ENCODE data around the gene EIF2D. TPM values are rescaled to one million over a fixed set of nuclear protein-coding genes. Genes with fewer than 3 reads are reported as not detected.

The EIF2D gene
- total RNA-seq, 2 donors from 2014 or later = 43.6 to 45.4 TPM

- DNase-seq = no peak
- peaks cover 88% of the 10 kb centered on the region for H3K4me1 Mint-ChIP-seq
Measured at GRCh38 chr1:206578068-206578977, 33.9 kb downstream of the EIF2D start.

DNA sequence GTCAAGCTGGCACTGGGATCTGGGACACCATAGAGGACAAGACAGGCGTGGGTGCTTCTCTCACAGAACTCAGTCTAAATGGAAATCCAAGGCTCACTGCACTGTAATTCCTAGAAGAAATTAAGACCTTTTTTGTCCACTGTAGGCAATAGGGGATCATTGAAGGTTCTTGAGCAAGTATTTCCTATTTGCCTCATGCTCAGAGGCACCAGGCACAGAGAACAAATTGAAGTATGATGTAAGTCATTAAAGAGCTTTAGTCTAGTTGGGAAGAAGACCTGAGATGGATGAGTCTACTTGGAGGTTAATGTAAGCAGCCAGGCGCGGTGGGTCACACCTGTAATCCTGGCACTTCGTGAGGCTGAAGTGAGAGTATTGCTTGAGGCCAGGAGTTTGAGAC lies 34.6 kb downstream of the EIF2D start:
- peaks cover 86% of the 10 kb centered on the region for H3K4me1 Mint-ChIP-seq
- no peak for DNase-seq
- peak overlapping the region; percentile 100 for H3K27ac Mint-ChIP-seq
- peak overlapping the region; percentile 93 for H3K4me3 Mint-ChIP-seq
- ATAC-seq = no peak
- peaks cover 16% of the 10 kb centered on the region for H3K36me3 Mint-ChIP-seq (ENCODE audit: low read depth)
- H3K9me3 ChIP-seq (ENCODE audit: control insufficient read depth, low read length, poor library complexity, severe bottlenecking) = no peaks in the 10 kb centered on the region
- H3K27me3 Mint-ChIP-seq = no peaks in the 10 kb centered on the region

More at GRCh38 chr1:206578068-206578977, 33.9 kb downstream of the EIF2D start:
- Mint-ChIP-seq H3K36me3 (ENCODE audit: low read depth) (peaks cover 15% of the 10 kb centered on the region), H3K4me3 (peak overlapping the region; percentile 93), H3K27me3 (no peaks in the 10 kb centered on the region), H3K27ac (peak overlapping the region; percentile 100)
- H3K9me3 ChIP-seq (ENCODE audit: control insufficient read depth, low read length, poor library complexity, severe bottlenecking) = no peaks in the 10 kb centered on the region
- ATAC-seq = peak; percentile 5

- Mint-ChIP-seq H3K4me1 (peaks cover 89% of the 10 kb centered on the region), H3K4me3 (peak overlapping the region; percentile 93), H3K27me3 (no peaks in the 10 kb centered on the region), H3K27ac (peak overlapping the region; percentile 100), H3K36me3 (ENCODE audit: low read depth) (peaks cover 19% of the 10 kb centered on the region)
- DNase-seq (no peak), ATAC-seq (no peak)
- no peaks in the 10 kb centered on the region for H3K9me3 ChIP-seq (ENCODE audit: control insufficient read depth, low read length, poor library complexity, severe bottlenecking)
Measured at GRCh38 chr1:206575894-206576737, 36.1 kb downstream of the EIF2D start.

GRCh38 chr1:206575165-206575893 lies 36.9 kb downstream of the EIF2D start:
- H3K36me3 Mint-ChIP-seq (ENCODE audit: low read depth) = peaks cover 17% of the 10 kb centered on the region

DNA sequence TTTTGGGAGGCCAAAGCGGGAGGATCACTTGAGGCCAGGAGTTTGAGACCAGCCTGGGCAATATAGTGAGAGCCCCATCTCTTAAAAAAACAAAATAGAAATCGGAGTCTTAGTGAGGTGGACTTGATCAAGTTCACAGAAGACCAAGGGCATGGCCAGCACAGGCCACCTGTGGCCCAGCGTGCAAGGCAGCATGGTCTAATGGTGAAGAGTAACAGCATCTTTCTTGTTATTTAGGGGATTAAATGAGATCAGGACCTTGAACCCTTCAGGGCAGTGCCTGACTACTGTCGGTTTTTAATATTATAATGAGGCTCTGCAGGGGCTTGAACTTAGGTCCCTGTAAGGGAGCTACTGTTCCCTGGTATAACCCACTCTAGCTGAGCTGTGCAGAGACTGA lies 38.5 kb downstream of the EIF2D start:
- H3K36me3 Mint-ChIP-seq (ENCODE audit: low read depth) = peaks cover 17% of the 10 kb centered on the region
- no peaks in the 10 kb centered on the region for H3K27me3 Mint-ChIP-seq
- H3K4me3 Mint-ChIP-seq = peak overlapping the region; percentile 41
- peaks cover 84% of the 10 kb centered on the region for H3K4me1 Mint-ChIP-seq
- peak overlapping the region; percentile 100 for H3K27ac Mint-ChIP-seq
- no peaks in the 10 kb centered on the region for H3K9me3 ChIP-seq (ENCODE audit: control insufficient read depth, low read length, poor library complexity, severe bottlenecking)
- no peak for DNase-seq
- ATAC-seq = no peak

More at GRCh38 chr1:206575165-206575893, 36.9 kb downstream of the EIF2D start:
- H3K4me3 Mint-ChIP-seq = peak overlapping the region; percentile 93
- H3K27ac Mint-ChIP-seq = peak overlapping the region; percentile 100
- peaks cover 86% of the 10 kb centered on the region for H3K4me1 Mint-ChIP-seq
- ATAC-seq = peak; percentile 73
- H3K9me3 ChIP-seq (ENCODE audit: control insufficient read depth, low read length, poor library complexity, severe bottlenecking) = no peaks in the 10 kb centered on the region
- DNase-seq = peak in 2 of 3 donors; percentile 31
- no peaks in the 10 kb centered on the region for H3K27me3 Mint-ChIP-seq

DNA sequence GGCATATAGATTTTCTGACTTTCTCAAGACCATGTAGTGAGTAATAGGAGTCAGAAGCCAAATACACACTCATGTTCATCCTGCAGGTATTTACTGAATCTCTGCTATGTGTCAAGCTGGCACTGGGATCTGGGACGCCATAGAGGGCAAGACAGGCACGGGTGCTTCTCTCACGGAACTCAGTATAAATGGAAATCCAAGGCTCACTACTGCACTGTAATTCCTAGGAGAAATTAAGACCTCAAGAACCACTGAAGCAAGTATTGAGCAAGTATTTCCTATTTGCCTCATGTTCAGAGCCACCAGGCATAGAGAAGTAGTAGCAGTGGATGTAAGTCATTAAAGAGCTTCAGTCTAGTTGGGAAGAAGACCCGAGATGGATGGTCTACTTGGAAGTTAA lies 38.9 kb downstream of the EIF2D start:
- Mint-ChIP-seq H3K27ac (peak overlapping the region; percentile 100), H3K4me3 (peak overlapping the region; percentile 41), H3K4me1 (peaks cover 84% of the 10 kb centered on the region), H3K36me3 (ENCODE audit: low read depth) (peaks cover 17% of the 10 kb centered on the region), H3K27me3 (no peaks in the 10 kb centered on the region)
- no peak for DNase-seq
- no peak for ATAC-seq
- no peaks in the 10 kb centered on the region for H3K9me3 ChIP-seq (ENCODE audit: control insufficient read depth, low read length, poor library complexity, severe bottlenecking)

GRCh38 chr1:206572835-206573234 lies 39.4 kb downstream of the EIF2D start:
- no peak for DNase-seq
- H3K4me1 Mint-ChIP-seq = peaks cover 83% of the 10 kb centered on the region
- peak overlapping the region; percentile 41 for H3K4me3 Mint-ChIP-seq
- H3K27me3 Mint-ChIP-seq = no peaks in the 10 kb centered on the region
- peaks cover 14% of the 10 kb centered on the region for H3K36me3 Mint-ChIP-seq (ENCODE audit: low read depth)
- peak overlapping the region; percentile 100 for H3K27ac Mint-ChIP-seq
- no peaks in the 10 kb centered on the region for H3K9me3 ChIP-seq (ENCODE audit: control insufficient read depth, low read length, poor library complexity, severe bottlenecking)
- ATAC-seq = no peak

DNA sequence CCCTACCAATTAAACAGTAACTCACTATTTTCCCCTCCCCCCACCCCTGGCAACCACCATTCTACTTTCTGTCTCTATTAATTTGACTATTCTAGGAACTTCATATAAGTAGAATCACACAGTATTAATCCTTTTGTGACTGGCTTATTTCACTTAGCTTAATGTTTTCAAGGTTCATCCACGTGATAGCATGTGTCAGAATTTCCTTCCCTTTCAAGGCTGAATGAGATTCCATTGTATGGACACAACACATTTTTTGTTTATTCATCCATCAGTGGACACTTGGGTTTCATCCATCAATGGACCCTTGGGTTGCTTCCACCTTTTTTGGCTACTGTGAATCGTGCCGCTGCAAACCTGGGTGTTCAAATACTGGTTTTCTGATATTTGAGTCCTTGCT lies 41.7 kb downstream of the EIF2D start:
- H3K36me3 Mint-ChIP-seq (ENCODE audit: low read depth) = peaks cover 17% of the 10 kb centered on the region
- H3K4me3 Mint-ChIP-seq = peak overlapping the region; percentile 75
- peaks cover 82% of the 10 kb centered on the region for H3K4me1 Mint-ChIP-seq

GRCh38 chr1:206569556-206569955 lies 42.7 kb downstream of the EIF2D start:
- DNase-seq (no peak), ATAC-seq (no peak)
- Mint-ChIP-seq H3K27ac (peak overlapping the region; percentile 100), H3K36me3 (ENCODE audit: low read depth) (peaks cover 17% of the 10 kb centered on the region), H3K27me3 (no peaks in the 10 kb centered on the region), H3K4me1 (peaks cover 82% of the 10 kb centered on the region), H3K4me3 (peak overlapping the region; percentile 25)
- no peaks in the 10 kb centered on the region for H3K9me3 ChIP-seq (ENCODE audit: control insufficient read depth, low read length, poor library complexity, severe bottlenecking)

More for the DNA sequence above, 41.7 kb downstream of the EIF2D start:
- DNase-seq = no peak
- no peak for ATAC-seq
- Mint-ChIP-seq H3K27me3 (no peaks in the 10 kb centered on the region), H3K27ac (peak overlapping the region; percentile 100)
- H3K9me3 ChIP-seq (ENCODE audit: control insufficient read depth, low read length, poor library complexity, severe bottlenecking) = no peaks in the 10 kb centered on the region

DNA sequence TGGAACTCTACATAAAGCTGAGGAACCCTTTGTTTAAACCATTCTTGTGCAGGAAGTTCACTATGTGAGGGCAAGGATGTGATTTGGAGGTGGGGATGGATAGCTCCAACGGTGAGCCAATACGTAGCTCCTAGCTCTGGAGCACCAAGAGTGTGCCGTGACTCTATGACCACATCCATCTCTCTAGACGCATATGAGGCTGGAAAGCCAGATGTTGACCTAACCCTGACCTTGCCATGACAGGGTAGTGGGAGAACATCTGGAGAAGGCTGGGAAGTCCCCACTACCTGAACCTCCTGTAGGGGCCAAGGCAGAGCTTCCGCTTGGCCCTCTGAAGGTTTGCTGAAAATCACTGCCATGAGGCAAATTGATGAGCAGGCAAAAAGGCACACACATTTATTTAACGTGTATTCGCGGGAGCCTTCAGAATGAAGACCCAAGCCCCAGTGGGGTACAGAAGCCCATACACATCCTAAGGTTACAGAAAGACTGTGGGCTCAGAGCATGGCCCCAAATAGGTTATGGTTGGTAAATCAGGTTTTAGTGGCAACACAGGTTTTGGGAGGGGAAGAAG lies 43.4 kb downstream of the EIF2D start:
- Mint-ChIP-seq H3K27me3 (no peaks in the 10 kb centered on the region), H3K27ac (peak overlapping the region; percentile 100), H3K4me3 (peak overlapping the region; percentile 86), H3K4me1 (peaks cover 83% of the 10 kb centered on the region), H3K36me3 (ENCODE audit: low read depth) (peaks cover 19% of the 10 kb centered on the region)
- no peaks in the 10 kb centered on the region for H3K9me3 ChIP-seq (ENCODE audit: control insufficient read depth, low read length, poor library complexity, severe bottlenecking)
- DNase-seq (no peak), ATAC-seq (peak; percentile 77)

- Mint-ChIP-seq H3K4me1 (peaks cover 81% of the 10 kb centered on the region), H3K4me3 (peak overlapping the region; percentile 86), H3K36me3 (ENCODE audit: low read depth) (peaks cover 16% of the 10 kb centered on the region), H3K27me3 (no peaks in the 10 kb centered on the region), H3K27ac (peak overlapping the region; percentile 100)
- ATAC-seq = peak; percentile 29
- no peaks in the 10 kb centered on the region for H3K9me3 ChIP-seq (ENCODE audit: control insufficient read depth, low read length, poor library complexity, severe bottlenecking)
- DNase-seq = no peak
Measured at GRCh38 chr1:206568256-206568655, 44.0 kb downstream of the EIF2D start.

- Mint-ChIP-seq H3K27ac (peak overlapping the region; percentile 100), H3K4me3 (peak overlapping the region; percentile 86), H3K27me3 (no peaks in the 10 kb centered on the region), H3K4me1 (peaks cover 84% of the 10 kb centered on the region), H3K36me3 (ENCODE audit: low read depth) (peaks cover 16% of the 10 kb centered on the region)
- H3K9me3 ChIP-seq (ENCODE audit: control insufficient read depth, low read length, poor library complexity, severe bottlenecking) = no peaks in the 10 kb centered on the region
- DNase-seq (no peak), ATAC-seq (no peak)
Measured at GRCh38 chr1:206566999-206567398, 45.3 kb downstream of the EIF2D start.
